MM.1S (cell line): Measurements from ENCODE around the gene PIP4K2A.

Experiments
- EZH2 ChIP-seq: fragments of 300-600 bp; sonication (generic); optimal IDR thresholded peaks from 2 replicates; pipeline ENCODE3; 2017; ENCODE audit warnings: low read depth, mild to moderate bottlenecking, antibody characterized with exemption, low read length, mixed read lengths
- EZH2phosphoT487 ChIP-seq: fragments of 300-600 bp; sonication (generic); IDR thresholded peaks from 2 replicates; pipeline ENCODE4 v1.6.1; 2018; ENCODE audit warnings: antibody characterized with exemption, low read length
- TF ChIP-seq, protein P1 (sequence below): fragments of 300-600 bp; sonication (generic); IDR thresholded peaks from 2 replicates; pipeline ENCODE4 v1.5.1; 2016; ENCODE audit warnings: antibody characterized with exemption, low read length, mixed read lengths

DNA sequence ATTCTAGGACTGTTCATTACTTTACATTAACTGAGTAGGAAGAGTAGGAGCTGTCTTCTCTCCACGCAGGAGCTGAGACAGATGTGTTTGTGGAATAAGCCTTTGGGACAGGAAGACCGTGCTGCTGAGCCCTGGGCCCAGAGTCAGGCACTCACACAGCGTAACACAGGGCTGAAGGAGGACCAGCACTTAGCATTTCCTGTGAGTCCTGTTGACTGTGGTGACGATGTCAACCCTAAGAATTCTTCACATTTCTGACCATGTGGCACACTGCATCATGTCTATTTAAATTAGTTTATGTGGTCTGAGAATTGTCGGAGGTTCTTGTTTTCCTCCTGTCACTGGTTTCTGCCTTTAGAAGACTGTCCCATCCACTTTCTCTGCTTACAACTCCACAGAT lies 117.2 kb downstream of the PIP4K2A start:
- TF ChIP-seq, protein P1, sequence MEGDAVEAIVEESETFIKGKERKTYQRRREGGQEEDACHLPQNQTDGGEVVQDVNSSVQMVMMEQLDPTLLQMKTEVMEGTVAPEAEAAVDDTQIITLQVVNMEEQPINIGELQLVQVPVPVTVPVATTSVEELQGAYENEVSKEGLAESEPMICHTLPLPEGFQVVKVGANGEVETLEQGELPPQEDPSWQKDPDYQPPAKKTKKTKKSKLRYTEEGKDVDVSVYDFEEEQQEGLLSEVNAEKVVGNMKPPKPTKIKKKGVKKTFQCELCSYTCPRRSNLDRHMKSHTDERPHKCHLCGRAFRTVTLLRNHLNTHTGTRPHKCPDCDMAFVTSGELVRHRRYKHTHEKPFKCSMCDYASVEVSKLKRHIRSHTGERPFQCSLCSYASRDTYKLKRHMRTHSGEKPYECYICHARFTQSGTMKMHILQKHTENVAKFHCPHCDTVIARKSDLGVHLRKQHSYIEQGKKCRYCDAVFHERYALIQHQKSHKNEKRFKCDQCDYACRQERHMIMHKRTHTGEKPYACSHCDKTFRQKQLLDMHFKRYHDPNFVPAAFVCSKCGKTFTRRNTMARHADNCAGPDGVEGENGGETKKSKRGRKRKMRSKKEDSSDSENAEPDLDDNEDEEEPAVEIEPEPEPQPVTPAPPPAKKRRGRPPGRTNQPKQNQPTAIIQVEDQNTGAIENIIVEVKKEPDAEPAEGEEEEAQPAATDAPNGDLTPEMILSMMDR, result no peak
- TF ChIP-seq EZH2 (no peak), EZH2phosphoT487 (no peak)
